ENCODE results near the gene PRF1.

The PRF1 gene

DNA sequence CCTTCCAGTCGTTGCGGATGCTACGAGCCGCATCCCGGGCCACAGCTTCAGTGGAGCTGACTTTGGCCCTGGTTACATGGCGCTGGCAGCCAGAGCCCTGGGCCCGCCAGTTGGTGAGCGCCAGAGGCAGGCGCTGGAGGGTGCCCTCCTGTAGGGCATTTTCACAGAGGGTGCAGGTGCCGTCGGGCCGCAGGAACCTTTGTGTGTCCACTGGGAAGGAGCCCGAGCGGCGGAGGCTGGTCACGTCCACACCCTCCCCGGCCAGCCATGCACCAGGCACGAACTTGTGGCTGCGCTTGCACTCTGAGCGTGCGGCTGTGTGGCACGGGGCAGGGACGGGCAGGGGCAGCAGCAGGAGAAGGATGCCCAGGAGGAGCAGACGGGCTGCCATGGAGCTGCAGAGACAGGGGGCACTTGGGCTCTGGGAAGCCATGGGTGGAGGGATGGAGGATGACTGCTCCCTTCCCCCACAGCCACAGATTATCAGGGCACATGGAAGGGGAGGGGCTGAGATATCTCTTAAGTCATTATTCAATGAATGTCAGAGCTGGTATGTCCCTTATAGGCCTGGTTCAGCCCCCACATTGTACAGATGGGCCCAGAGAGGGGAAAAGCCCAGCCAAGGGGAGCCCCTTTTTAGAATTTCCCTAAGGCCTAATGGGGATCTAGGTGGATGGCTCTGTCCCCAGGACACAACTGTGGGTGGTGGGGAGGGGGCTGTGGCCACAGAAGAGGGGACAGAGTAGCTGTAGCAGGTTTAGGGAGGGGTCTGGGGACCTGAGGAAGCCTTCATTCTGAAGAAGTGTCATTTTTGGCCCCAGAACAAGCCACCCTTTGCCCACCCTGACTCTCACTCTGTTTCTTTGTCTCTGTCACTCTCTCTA, 1.8 kb downstream of the PRF1 start:
- FAIRE-seq (no peak), DNase-seq (ENCODE audit: insufficient read length, low spot score) (no peak)
- TF ChIP-seq, protein P1, sequence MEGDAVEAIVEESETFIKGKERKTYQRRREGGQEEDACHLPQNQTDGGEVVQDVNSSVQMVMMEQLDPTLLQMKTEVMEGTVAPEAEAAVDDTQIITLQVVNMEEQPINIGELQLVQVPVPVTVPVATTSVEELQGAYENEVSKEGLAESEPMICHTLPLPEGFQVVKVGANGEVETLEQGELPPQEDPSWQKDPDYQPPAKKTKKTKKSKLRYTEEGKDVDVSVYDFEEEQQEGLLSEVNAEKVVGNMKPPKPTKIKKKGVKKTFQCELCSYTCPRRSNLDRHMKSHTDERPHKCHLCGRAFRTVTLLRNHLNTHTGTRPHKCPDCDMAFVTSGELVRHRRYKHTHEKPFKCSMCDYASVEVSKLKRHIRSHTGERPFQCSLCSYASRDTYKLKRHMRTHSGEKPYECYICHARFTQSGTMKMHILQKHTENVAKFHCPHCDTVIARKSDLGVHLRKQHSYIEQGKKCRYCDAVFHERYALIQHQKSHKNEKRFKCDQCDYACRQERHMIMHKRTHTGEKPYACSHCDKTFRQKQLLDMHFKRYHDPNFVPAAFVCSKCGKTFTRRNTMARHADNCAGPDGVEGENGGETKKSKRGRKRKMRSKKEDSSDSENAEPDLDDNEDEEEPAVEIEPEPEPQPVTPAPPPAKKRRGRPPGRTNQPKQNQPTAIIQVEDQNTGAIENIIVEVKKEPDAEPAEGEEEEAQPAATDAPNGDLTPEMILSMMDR (IDR thresholded peaks at IDR 0.05; ENCODE audit: insufficient read depth, missing control alignments): no peak

DNA sequence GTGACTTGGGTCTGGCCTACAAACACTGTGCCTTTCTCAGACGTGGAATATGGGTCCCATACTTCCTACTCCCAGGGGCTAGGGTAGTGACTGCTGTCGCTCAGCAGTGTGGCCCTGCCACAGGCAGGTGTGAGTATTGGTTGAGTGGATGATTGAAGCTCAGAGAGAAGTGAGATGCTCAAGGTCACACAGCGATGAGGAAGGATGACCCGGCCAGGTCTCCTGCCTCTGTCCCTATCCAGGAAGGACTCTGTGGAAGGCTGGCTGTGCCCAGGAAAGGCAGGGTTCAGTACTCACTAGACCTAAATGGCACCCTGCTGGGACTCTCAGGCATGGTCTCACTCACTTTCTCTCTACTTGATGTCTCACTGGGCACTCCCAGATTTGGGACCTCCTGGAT, 2.8 kb downstream of the PRF1 start:
- no peak for DNase-seq (ENCODE audit: insufficient read length, low spot score)
- FAIRE-seq: no peak
- TF ChIP-seq, protein P1 (IDR thresholded peaks at IDR 0.05; ENCODE audit: insufficient read depth, missing control alignments): no peak

DNA sequence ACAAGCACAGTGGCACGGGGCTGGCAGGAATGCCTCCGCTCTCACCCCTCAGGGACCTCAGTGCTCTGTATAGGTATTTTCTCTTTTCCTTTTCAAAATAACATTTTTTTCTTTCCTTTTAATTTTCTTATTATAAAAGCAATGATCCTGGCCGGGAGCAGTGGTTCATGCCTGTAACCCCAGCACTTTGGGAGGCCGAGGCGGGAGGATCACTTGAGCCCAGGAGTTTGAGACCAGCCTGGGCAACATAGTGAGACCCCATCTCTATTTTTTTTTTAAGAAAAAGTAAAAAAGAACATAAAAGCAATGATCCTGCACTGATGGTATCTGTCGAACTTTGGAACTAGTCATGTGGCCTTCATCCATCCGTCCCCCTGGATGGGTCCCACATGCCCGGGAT, 3.2 kb downstream of the PRF1 start:
- no peak for FAIRE-seq
- no peak for DNase-seq (ENCODE audit: insufficient read length, low spot score)
- TF ChIP-seq, protein P1 (IDR thresholded peaks at IDR 0.05; ENCODE audit: insufficient read depth, missing control alignments): no peak

DNA sequence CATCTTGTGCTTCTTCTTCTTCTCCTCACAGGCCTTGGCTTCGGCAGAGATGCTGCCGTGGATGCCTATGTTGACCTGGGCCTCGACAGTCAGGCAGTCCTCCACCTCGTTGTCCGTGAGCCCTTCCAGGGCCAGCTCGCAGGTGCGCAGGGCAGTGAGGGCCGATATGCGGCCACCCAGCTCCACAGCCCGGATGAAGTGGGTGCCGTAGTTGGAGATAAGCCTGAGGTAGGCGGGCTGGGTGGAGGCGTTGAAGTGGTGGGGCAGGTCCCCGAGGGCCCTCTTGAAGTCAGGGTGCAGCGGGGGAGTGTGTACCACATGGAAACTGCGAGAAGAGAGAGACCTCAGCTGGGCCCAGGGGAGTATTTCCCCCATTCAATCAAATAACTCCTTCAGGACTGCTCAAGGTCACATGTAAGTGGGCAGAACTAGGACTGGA, 3.7 kb downstream of the PRF1 start:
- DNase-seq (ENCODE audit: insufficient read length, low spot score): no peak
- TF ChIP-seq, protein P1 (IDR thresholded peaks at IDR 0.05; ENCODE audit: insufficient read depth, missing control alignments): no peak
- FAIRE-seq: no peak

DNA sequence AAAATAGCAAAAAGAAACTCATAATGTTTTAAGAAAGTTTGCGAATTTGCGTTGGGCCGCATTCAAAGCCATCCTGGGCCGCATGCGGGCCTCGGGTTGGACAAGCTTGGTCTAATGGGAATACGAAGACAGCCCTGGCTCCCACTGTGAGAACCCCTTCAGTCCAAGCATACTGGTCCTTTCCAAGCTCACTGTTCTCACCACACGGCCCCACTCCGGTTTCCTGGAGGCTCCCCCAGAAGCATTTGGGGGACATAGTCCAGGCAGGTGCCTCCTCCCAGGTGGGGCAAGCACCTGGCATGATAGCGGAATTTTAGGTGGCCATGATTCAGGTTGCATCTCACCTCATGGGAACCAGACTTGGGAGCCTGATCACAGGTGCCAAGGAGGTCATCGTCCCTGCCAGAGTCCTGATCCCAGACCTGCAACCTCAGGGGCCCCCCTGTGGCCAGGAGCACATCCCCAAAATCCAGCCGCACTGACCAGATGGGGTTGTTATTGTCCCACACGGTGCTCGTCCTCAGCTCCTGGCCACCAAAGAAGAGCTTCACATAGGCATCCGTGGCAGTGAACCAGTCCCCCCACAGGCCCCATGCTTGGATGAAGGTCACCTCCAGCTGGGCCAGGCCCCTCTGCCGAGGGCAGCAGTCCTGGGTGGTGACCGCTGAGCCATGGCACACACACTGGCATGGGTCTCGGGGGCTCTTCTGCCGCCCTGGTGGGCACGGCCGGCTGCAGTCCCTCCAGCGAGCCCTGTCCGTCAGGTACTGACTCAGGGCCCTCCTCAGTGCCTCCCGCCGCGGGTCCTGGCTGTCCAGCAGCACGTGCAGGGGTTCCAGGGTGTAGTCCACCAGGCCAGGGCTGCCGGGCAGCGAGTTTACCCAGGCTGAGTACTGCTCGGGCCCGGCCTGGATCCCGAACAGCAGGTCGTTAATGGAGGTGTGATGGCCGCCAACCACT, 4.4 kb downstream of the PRF1 start:
- no peak for DNase-seq (ENCODE audit: insufficient read length, low spot score)
- no peak for FAIRE-seq
- TF ChIP-seq, protein P1 (IDR thresholded peaks at IDR 0.05; ENCODE audit: insufficient read depth, missing control alignments): no peak

DNA sequence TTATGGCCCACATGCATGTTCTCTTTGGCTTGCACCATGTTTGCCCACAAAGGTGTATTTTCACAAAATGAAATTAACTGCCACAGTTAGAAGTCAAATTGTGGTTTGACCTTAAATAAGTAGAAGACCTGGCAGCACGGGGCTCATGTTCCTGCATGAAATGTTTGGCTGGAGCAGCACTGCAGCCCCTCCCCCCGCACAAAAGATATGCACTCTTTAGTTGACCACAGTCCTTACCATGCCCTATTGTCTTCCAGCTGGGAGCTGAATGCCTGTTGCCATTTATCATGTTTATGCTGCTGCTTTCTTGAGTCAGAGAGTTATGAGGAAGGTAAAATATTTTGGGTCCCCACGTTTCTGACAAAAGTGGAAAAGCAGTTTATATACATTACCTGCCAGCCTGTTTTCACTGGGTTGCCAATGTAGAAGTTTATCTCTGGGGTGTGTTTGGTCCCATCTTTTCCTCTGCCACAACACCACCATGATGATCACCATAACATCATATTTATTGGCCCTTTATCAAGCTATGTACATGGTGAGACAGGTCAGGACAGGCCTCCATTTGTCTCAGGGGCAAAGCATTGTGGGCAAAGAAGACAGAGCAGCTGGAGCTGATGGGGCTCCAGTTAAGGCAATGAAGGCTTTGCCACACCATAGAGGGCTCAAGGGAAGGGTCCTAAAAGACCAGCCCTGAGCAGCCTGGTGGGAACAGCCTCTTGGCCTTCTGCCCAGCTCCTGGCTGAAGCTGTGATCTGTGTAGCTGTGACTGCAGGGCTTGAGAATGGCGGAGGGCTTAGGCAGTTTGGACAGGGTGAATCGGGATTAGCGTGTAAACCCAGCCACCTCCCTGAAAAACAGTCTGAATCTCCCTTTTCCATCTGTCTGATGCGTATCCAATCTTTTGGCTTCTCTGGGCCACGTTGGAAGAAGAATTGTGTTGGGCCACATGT, 5.4 kb downstream of the PRF1 start:
- no peak for FAIRE-seq
- no peak for DNase-seq (ENCODE audit: insufficient read length, low spot score)
- TF ChIP-seq, protein P1 (IDR thresholded peaks at IDR 0.05; ENCODE audit: insufficient read depth, missing control alignments): no peak
